GM18519 (cell line): ENCODE measurements around the gene IL20RB.
"Not testable (repeated sequence)": the region's sequence is repeated elsewhere in the genome, so short reads cannot be mapped to it uniquely, and the experiment has no call there.

Source experiments
- ATAC-seq: cut with Tn5 transposase; IDR thresholded peaks from one replicate; pipeline ENCODE4 v1.9.1; 2021; ENCODE audit warnings: mild to moderate bottlenecking, moderate library complexity; ENCODE audit not compliant: unreplicated experiment, low FRiP score

IL20RB gene

GRCh38 chr3:136982033-136982432 lies 24.2 kb downstream of the IL20RB start:
- ATAC-seq, result no peak

- ATAC-seq, result no peak
Measured at GRCh38 chr3:136982520-136983138, 24.8 kb downstream of the IL20RB start.

GRCh38 chr3:136984837-136985236 lies 27.1 kb downstream of the IL20RB start:
- no peak for ATAC-seq

- not testable (repeated sequence) for ATAC-seq
Measured at GRCh38 chr3:136987398-136987980, 29.7 kb downstream of the IL20RB start.

- no peak for ATAC-seq
Measured at GRCh38 chr3:136988651-136989050, 30.9 kb downstream of the IL20RB start.

- ATAC-seq, result no peak
Measured at GRCh38 chr3:136989781-136990524, 32.2 kb downstream of the IL20RB start.

- no peak for ATAC-seq
Measured at GRCh38 chr3:136990826-136991225, 33.0 kb downstream of the IL20RB start.

GRCh38 chr3:136992115-136992514 lies 34.3 kb downstream of the IL20RB start:
- ATAC-seq, result no peak

GRCh38 chr3:136994772-136995516 lies 37.2 kb downstream of the IL20RB start:
- ATAC-seq, result no peak

GRCh38 chr3:136995652-136996051 lies 37.9 kb downstream of the IL20RB start:
- ATAC-seq, result no peak

- no peak for ATAC-seq
Measured at GRCh38 chr3:137000039-137000438, 42.3 kb downstream of the IL20RB start.

GRCh38 chr3:137007376-137007775 lies 49.6 kb downstream of the IL20RB start:
- ATAC-seq, result not testable (repeated sequence)

GRCh38 chr3:137008131-137008530 lies 50.3 kb downstream of the IL20RB start:
- ATAC-seq, result no peak

GRCh38 chr3:137008976-137009375 lies 51.2 kb downstream of the IL20RB start:
- no peak for ATAC-seq

GRCh38 chr3:137010137-137010536 lies 52.4 kb downstream of the IL20RB start:
- ATAC-seq, result no peak

- ATAC-seq, result no peak
Measured at GRCh38 chr3:137011153-137011552, 53.4 kb downstream of the IL20RB start.

- ATAC-seq, result no peak
Measured at GRCh38 chr3:137012097-137012501, 54.3 kb downstream of the IL20RB start.

GRCh38 chr3:137013951-137014688 lies 56.3 kb downstream of the IL20RB start:
- ATAC-seq, result no peak

- not testable (repeated sequence) for ATAC-seq
Measured at GRCh38 chr3:137017316-137017715, 59.5 kb downstream of the IL20RB start.

- ATAC-seq, result no peak
Measured at GRCh38 chr3:137020315-137020714, 62.5 kb downstream of the IL20RB start.
